Suppressor macrophage treated with lipopolysaccharide for 4 hours (primary cell): Measurements from ENCODE around the gene GAGE10.
"Not testable (repeated sequence)": the region's sequence is repeated elsewhere in the genome, so short reads cannot be mapped to it uniquely, and the experiment has no call there.

Experiments used
- DNase-seq: peaks from one replicate; pipeline ENCODE4 v3.0.0-alpha.2; 2020

GAGE10 gene

GRCh38 chrX:49276671-49277534 is 26.5 kb upstream of the GAGE10 start:
- DNase-seq = no peak

- no peak for DNase-seq
Measured at GRCh38 chrX:49277535-49277830, 26.0 kb upstream of the GAGE10 start.

GRCh38 chrX:49278081-49278480 is 25.4 kb upstream of the GAGE10 start:
- no peak for DNase-seq

- DNase-seq = no peak
Measured at GRCh38 chrX:49282647-49283011, 20.8 kb upstream of the GAGE10 start.

GRCh38 chrX:49284212-49284611 is 19.2 kb upstream of the GAGE10 start:
- no peak for DNase-seq

- no peak for DNase-seq
Measured at GRCh38 chrX:49286136-49286535, 17.3 kb upstream of the GAGE10 start.

GRCh38 chrX:49286581-49286980 is 16.9 kb upstream of the GAGE10 start:
- no peak for DNase-seq

- DNase-seq = no peak
Measured at GRCh38 chrX:49287665-49288064, 15.8 kb upstream of the GAGE10 start.

GRCh38 chrX:49290215-49290614 is 13.2 kb upstream of the GAGE10 start:
- no peak for DNase-seq

GRCh38 chrX:49291615-49292337 is 11.7 kb upstream of the GAGE10 start:
- peak; percentile 65 for DNase-seq

GRCh38 chrX:49292400-49293362 is 10.8 kb upstream of the GAGE10 start:
- DNase-seq = no peak

- not testable (repeated sequence) for DNase-seq
Measured at GRCh38 chrX:49299293-49299692, 4.2 kb upstream of the GAGE10 start.

- DNase-seq = no peak
Measured at GRCh38 chrX:49300703-49301102, 2.7 kb upstream of the GAGE10 start.

- not testable (repeated sequence) for DNase-seq
Measured at GRCh38 chrX:49307775-49308174, 4.3 kb downstream of the GAGE10 start.

- DNase-seq = peak; percentile 78
Measured at GRCh38 chrX:49308604-49309269, 5.3 kb downstream of the GAGE10 start.

- peak; percentile 49 for DNase-seq
Measured at GRCh38 chrX:49309401-49309981, 6.0 kb downstream of the GAGE10 start.

- DNase-seq = no peak
Measured at GRCh38 chrX:49310371-49310770, 6.9 kb downstream of the GAGE10 start.

GRCh38 chrX:49312176-49312575 is 8.7 kb downstream of the GAGE10 start:
- peak; percentile 32 for DNase-seq

- DNase-seq = no peak
Measured at GRCh38 chrX:49316085-49316484, 12.6 kb downstream of the GAGE10 start.

- not testable (repeated sequence) for DNase-seq
Measured at GRCh38 chrX:49321737-49322136, 18.3 kb downstream of the GAGE10 start, which contains the start of gene GAGE12J. Gene GAGE12J, plus strand, starts transcription at chrX:49322037. Its CDS starts 1,157 bp downstream, at chrX:49323194.

GRCh38 chrX:49322266-49322665 is 18.8 kb downstream of the GAGE10 start:
- DNase-seq = not testable (repeated sequence)

GRCh38 chrX:49323735-49324134 is 20.3 kb downstream of the GAGE10 start:
- not testable (repeated sequence) for DNase-seq
